CD14-positive monocyte (primary cell): ENCODE data around the gene AFG3L2. TPM values are rescaled to one million over a fixed set of nuclear protein-coding genes. Genes with fewer than 3 reads are reported as not detected.

Experiments
- DNase-seq, 3 donors: peaks; one replicate each; pipeline ENCODE4 v3.0.0-alpha.2; 2011 to 2022
- H2AFZ ChIP-seq: 2 replicates; pipeline ENCODE4 v1.6.0; 2012; ENCODE audit warnings: mild to moderate bottlenecking, low read depth, low read length, inconsistent platforms; ENCODE audit not compliant: insufficient read depth, poor library complexity, severe bottlenecking
- H3K27ac ChIP-seq, 2 donors: 1 replicate in 1 of 2; 2 replicates in 1 of 2; pipeline ENCODE4 v1.5.1; 2012 to 2013; ENCODE audit warnings: low read length in 2 of 2, control low read depth in 1 of 2, inconsistent platforms in 1 of 2, low read depth in 1 of 2, mild to moderate bottlenecking in 1 of 2
- H3K27me3 ChIP-seq, 2 donors: one replicate each; pipeline versions ENCODE4 v1.6.0 to v1.6.1; 2011 to 2013; ENCODE audit warnings: low read length in 2 of 2; ENCODE audit not compliant: control insufficient read depth in 2 of 2, insufficient read depth in 2 of 2
- H3K36me3 ChIP-seq, 2 donors: replicated peaks in 1 of 2; 1 replicate in 1 of 2; 2 replicates in 1 of 2; pipeline versions ENCODE4 v1.5.1 to v1.6.1; 2012 to 2013; ENCODE audit warnings: low read length in 2 of 2, control low read depth in 1 of 2, inconsistent platforms in 1 of 2, mild to moderate bottlenecking in 1 of 2; ENCODE audit not compliant: insufficient read depth in 2 of 2, control insufficient read depth in 1 of 2
- H3K4me1 ChIP-seq, 2 donors: 1 replicate in 1 of 2; 2 replicates in 1 of 2; pipeline versions ENCODE4 v1.5.1 to v1.6.1; 2012 to 2013; ENCODE audit warnings: low read length in 2 of 2, control low read depth in 1 of 2, inconsistent platforms in 1 of 2, mild to moderate bottlenecking in 1 of 2, moderate library complexity in 1 of 2; ENCODE audit not compliant: insufficient read depth in 2 of 2, control insufficient read depth in 1 of 2
- H3K4me2 ChIP-seq: replicated peaks from 2 replicates; pipeline ENCODE3; 2012; ENCODE audit warnings: low read length, moderate library complexity, mild to moderate bottlenecking; ENCODE audit not compliant: poor library complexity, severe bottlenecking; ENCODE audit errors: extremely low read depth
- H3K4me3 ChIP-seq, 3 experiments: fragments of 200-600 bp in 1 of 3; sonication (generic) in 1 of 3; replicated peaks in 1 of 3; 1 replicate in 2 of 3; 2 replicates in 1 of 3; pipeline ENCODE4 v1.5.1; 2011 to 2013; ENCODE audit warnings: low read length in 3 of 3, mild to moderate bottlenecking in 3 of 3, control low read depth in 2 of 3, low read depth in 2 of 3, inconsistent platforms in 1 of 3, moderate library complexity in 1 of 3
- H3K79me2 ChIP-seq: 2 replicates; pipeline ENCODE4 v1.6.0; 2012; ENCODE audit warnings: mild to moderate bottlenecking, control low read depth, inconsistent platforms, low read length, moderate library complexity; ENCODE audit not compliant: insufficient read depth
- H3K9ac ChIP-seq: 2 replicates; pipeline ENCODE4 v1.6.0; 2017; ENCODE audit warnings: low read length, mild to moderate bottlenecking; ENCODE audit not compliant: insufficient read depth, poor library complexity, severe bottlenecking
- H3K9me3 ChIP-seq, 2 donors: replicated peaks in 1 of 2; 1 replicate in 1 of 2; 2 replicates in 1 of 2; pipeline versions ENCODE4 v1.5.1 to v1.6.1; 2012 to 2013; ENCODE audit warnings: low read length in 2 of 2, control low read depth in 1 of 2; ENCODE audit not compliant: control insufficient read depth in 1 of 2, insufficient read depth in 1 of 2
- H4K20me1 ChIP-seq: 2 replicates; pipeline ENCODE4 v1.6.0; 2012; ENCODE audit warnings: mild to moderate bottlenecking, low read length, control low read depth, moderate library complexity; ENCODE audit not compliant: insufficient read depth
- H3K27ac Mint-ChIP-seq, 7 donors: one replicate each; pipeline ENCODE4 v1.8.0; 2020; ENCODE audit warnings: mild to moderate bottlenecking in 7 of 7, mixed read lengths in 7 of 7, moderate library complexity in 6 of 7, inconsistent platforms in 2 of 7
- H3K27me3 Mint-ChIP-seq, 3 donors: one replicate each; pipeline ENCODE4 v1.8.0; 2021 to 2022; ENCODE audit warnings: low read depth in 3 of 3, mild to moderate bottlenecking in 3 of 3, mixed read lengths in 3 of 3, moderate library complexity in 3 of 3, inconsistent platforms in 1 of 3
- H3K36me3 Mint-ChIP-seq, 2 donors: one replicate each; pipeline ENCODE4 v1.8.0; 2020; ENCODE audit warnings: mixed read lengths in 2 of 2, inconsistent platforms in 1 of 2, mild to moderate bottlenecking in 1 of 2
- H3K4me1 Mint-ChIP-seq: one replicate; pipeline ENCODE4 v1.8.0; 2020; ENCODE audit warnings: mild to moderate bottlenecking, mixed read lengths
- H3K4me3 Mint-ChIP-seq, 2 donors: one replicate each; pipeline ENCODE4 v1.8.0; 2020; ENCODE audit warnings: mild to moderate bottlenecking in 2 of 2, mixed read lengths in 2 of 2, moderate library complexity in 1 of 2
- H3K9me3 Mint-ChIP-seq, 7 donors: one replicate each; pipeline ENCODE4 v1.8.0; 2020 to 2022; ENCODE audit warnings: mixed read lengths in 7 of 7, mild to moderate bottlenecking in 6 of 7, moderate library complexity in 6 of 7, inconsistent platforms in 2 of 7
- CTCF ChIP-seq: fragments of 200-600 bp; IDR thresholded peaks from one replicate; pipeline ENCODE4 v1.8.0; 2022; ENCODE audit warnings: antibody characterized with exemption, mild to moderate bottlenecking
- WGBS: methylation state at CpG from one replicate; pipeline ENCODE4 v1.1.5; 2013; ENCODE audit warnings: missing lambda C conversion rate; ENCODE audit not compliant: insufficient coverage; 5-methylcytosine and 5-hydroxymethylcytosine counted together
- intact Hi-C, 2 donors: fragments of 100-400 bp; cut with micrococcal nuclease; formaldehyde crosslinking; loops; one replicate each; pipeline versions ENCODE4 v1.15.0 to v1.15.1; 2023
- polyA plus RNA-seq, 3 donors: library from polyadenylated mRNA; depleted of rRNA in 1 of 3; unstranded in 2 of 3; stranded (reverse) in 1 of 3; fragments of 300-500 nt in 2 of 3; fragments of >200 nt in 1 of 3; fragmentation: Illumina TruSeq in 2 of 3; gene quantifications; 1 replicate in 2 of 3; 2 replicates in 1 of 3; pipeline ENCODE4 v1.2.3, GENCODE V29; 2012 to 2021

Gene AFG3L2
- polyA plus RNA-seq, 3 donors = 13.9 to 15.5 (median 13.9) TPM

- peak; percentile 28 to 56 (median 48) for DNase-seq
- Mint-ChIP-seq H3K4me3 (peak overlapping the region; percentile 91 to 93), H3K27ac (peak overlapping the region in 6 of 7 donors; percentile 63 to 89 (median 87)), H3K27me3 (peaks cover 17 to 43% (median 36%) of the 10 kb centered on the region in 3 donors), H3K4me1 (peaks cover 26% of the 10 kb centered on the region), H3K9me3 (peaks cover 0 to 15% (median 5%) of the 10 kb centered on the region in 7 donors), H3K36me3 (peaks cover 15 to 22% of the 10 kb centered on the region in 2 donors)
- WGBS = 12% methylated on average over 37 of the region's 39 CpGs
- H3K79me2 ChIP-seq = peaks cover 9% of the 10 kb centered on the region
- H3K4me2 ChIP-seq = peak overlapping the region; percentile 89
- H3K9ac ChIP-seq = peak overlapping the region; percentile 60
- H2AFZ ChIP-seq = peak overlapping the region; percentile 84
- TF ChIP-seq CTCF = no peak
- H4K20me1 ChIP-seq = no peaks in the 10 kb centered on the region
- intact Hi-C loops = loop anchor here (5.0 to 10.0 kb wide), 2 partner anchors 68 to 70 kb away; partner anchors contain the start of gene AFG3L2 (in 2 of the 2)
- H3K36me3 ChIP-seq = peaks cover 0 to 10% of the 10 kb centered on the region in 2 donors
- peak overlapping the region; percentile 48 to 80 (median 53) for H3K4me3 ChIP-seq
- H3K27me3 ChIP-seq = peaks cover 0 to 33% of the 10 kb centered on the region in 2 donors
- peak overlapping the region in 1 of 2 donors; percentile 62 for H3K27ac ChIP-seq
- H3K4me1 ChIP-seq = peaks cover 23 to 34% of the 10 kb centered on the region in 2 donors
- H3K9me3 ChIP-seq = peaks cover under 1 to 4% of the 10 kb centered on the region in 2 donors
Observed at GRCh38 chr18:12306752-12307700, 70.0 kb downstream of the AFG3L2 start.

- Histone ChIP-seq H3K36me3 (peaks cover 0 to under 1% of the 10 kb centered on the region in 2 donors), H3K27me3 (peaks cover 0 to 33% of the 10 kb centered on the region in 2 donors), H2AFZ (no peak overlapping the region), H3K4me1 (peaks cover 23 to 34% of the 10 kb centered on the region in 2 donors), H4K20me1 (no peaks in the 10 kb centered on the region), H3K4me3 (peak overlapping the region in 1 of 3 experiments; percentile 80), H3K9me3 (no peaks in the 10 kb centered on the region), H3K27ac (no peak overlapping the region), H3K79me2 (peaks cover 9% of the 10 kb centered on the region), H3K9ac (no peak overlapping the region), H3K4me2 (peak overlapping the region; percentile 89)
- no peak for DNase-seq
- WGBS = 73% methylated on average over 21 of the region's 25 CpGs
- Mint-ChIP-seq H3K27ac (peak overlapping the region in 2 of 7 donors; percentile 10 to 65), H3K36me3 (peaks cover 11 to 13% of the 10 kb centered on the region in 2 donors), H3K4me3 (peak overlapping the region; percentile 91 to 93), H3K9me3 (peaks cover 0 to 8% (median 1%) of the 10 kb centered on the region in 7 donors), H3K27me3 (peaks cover 17 to 43% (median 36%) of the 10 kb centered on the region in 3 donors), H3K4me1 (peaks cover 26% of the 10 kb centered on the region)
- intact Hi-C loops = loop anchor here (5.0 to 10.0 kb wide), 2 partner anchors 69 to 71 kb away; partner anchors contain the start of gene AFG3L2 (in 2 of the 2)
- TF ChIP-seq CTCF = no peak
Observed at GRCh38 chr18:12305930-12306629, 70.9 kb downstream of the AFG3L2 start.
